OCI-M1 (cell line): ENCODE results near the gene ZNF827.
"Not testable (repeated sequence)": the region's sequence is repeated elsewhere in the genome, so short reads cannot be mapped to it uniquely, and the experiment has no call there.

Experiments
- DNase-seq: peaks from one replicate; lab custom pipeline; 2025; lab: John Stamatoyannopoulos, UW

ZNF827 gene

GRCh38 chr4:145866991-145867390, 71.6 kb downstream of the ZNF827 start:
- no peak for DNase-seq

- DNase-seq, result no peak
Measured at GRCh38 chr4:145865274-145865941, 73.2 kb downstream of the ZNF827 start.

GRCh38 chr4:145863191-145863590, 75.4 kb downstream of the ZNF827 start:
- no peak for DNase-seq

- DNase-seq, result no peak
Measured at GRCh38 chr4:145861336-145862318, 77.0 kb downstream of the ZNF827 start.

GRCh38 chr4:145860897-145861296, 77.7 kb downstream of the ZNF827 start:
- DNase-seq, result no peak

GRCh38 chr4:145860446-145860845, 78.2 kb downstream of the ZNF827 start:
- no peak for DNase-seq

GRCh38 chr4:145859926-145860325, 78.7 kb downstream of the ZNF827 start:
- DNase-seq, result no peak

GRCh38 chr4:145859426-145859825, 79.2 kb downstream of the ZNF827 start:
- no peak for DNase-seq

- no peak for DNase-seq
Measured at GRCh38 chr4:145852256-145852839, 86.3 kb downstream of the ZNF827 start.

- DNase-seq, result no peak
Measured at GRCh38 chr4:145851511-145852201, 87.0 kb downstream of the ZNF827 start.

GRCh38 chr4:145847764-145848163, 90.9 kb downstream of the ZNF827 start:
- DNase-seq, result no peak

GRCh38 chr4:145845118-145845517, 93.5 kb downstream of the ZNF827 start:
- DNase-seq, result no peak

- DNase-seq, result no peak
Measured at GRCh38 chr4:145843639-145844038, 95.0 kb downstream of the ZNF827 start.

GRCh38 chr4:145843148-145843547, 95.5 kb downstream of the ZNF827 start:
- DNase-seq, result no peak

GRCh38 chr4:145842224-145842887, 96.3 kb downstream of the ZNF827 start:
- no peak for DNase-seq

GRCh38 chr4:145840801-145841200, 97.8 kb downstream of the ZNF827 start:
- DNase-seq, result no peak

- peak; percentile 80 for DNase-seq
Measured at GRCh38 chr4:145840162-145840768, 98.4 kb downstream of the ZNF827 start.

- DNase-seq, result no peak
Measured at GRCh38 chr4:145839151-145839550, 99.5 kb downstream of the ZNF827 start.

- not testable (repeated sequence) for DNase-seq
Measured at GRCh38 chr4:145832384-145832783, 106.2 kb downstream of the ZNF827 start.

GRCh38 chr4:145830699-145831098, 107.9 kb downstream of the ZNF827 start:
- peak; percentile 89 for DNase-seq
